Lower lobe of right lung (tissue), 2 donors: Measurements from ENCODE around the gene TACC3. TPM values are rescaled to one million over a fixed set of nuclear protein-coding genes. Genes with fewer than 3 reads are reported as not detected.

Experiments
- ATAC-seq, 2 donors: fragments of 200-7000 bp; cut with Tn5 transposase; one replicate each; pipeline ENCODE4 v1.9.1; 2020 to 2022; ENCODE audit warnings: mild to moderate bottlenecking in 2 of 2, moderate library complexity in 2 of 2
- DNase-seq: peaks from one replicate; pipeline ENCODE4 v3.0.0-alpha.2; 2020
- H3K27ac ChIP-seq: fragments of 200-600 bp; one replicate; pipeline ENCODE4 v1.8.0; 2022
- H3K27me3 ChIP-seq: fragments of 200-600 bp; one replicate; pipeline ENCODE4 v1.8.0; 2022; ENCODE audit warnings: low read depth
- H3K36me3 ChIP-seq: fragments of 200-600 bp; one replicate; pipeline ENCODE4 v1.8.0; 2022; ENCODE audit warnings: mild to moderate bottlenecking
- H3K4me1 ChIP-seq: fragments of 200-600 bp; one replicate; pipeline ENCODE4 v1.8.0; 2022
- H3K4me3 ChIP-seq: fragments of 200-600 bp; one replicate; pipeline ENCODE4 v1.8.0; 2022; ENCODE audit warnings: mild to moderate bottlenecking
- H3K9me3 ChIP-seq: fragments of 200-600 bp; one replicate; pipeline ENCODE4 v1.8.0; 2022
- intact Hi-C: fragments of 100-400 bp; cut with DNase I; formaldehyde crosslinking; loops from one replicate; pipeline ENCODE4 v1.11.0; 2022
- total RNA-seq: library from RNA; stranded (reverse); fragmentation: NEBNext Ultra II Directional; extraction: Animal tissue kit (Norgen Biotek cat#: 25700); gene quantifications from one replicate; pipeline ENCODE4 v1.2.1, GENCODE V29; 2021
- TF ChIP-seq, protein P1 (sequence below): fragments of 200-600 bp; IDR thresholded peaks from one replicate; pipeline ENCODE4 v1.8.0; 2022; ENCODE audit warnings: antibody characterized with exemption, mild to moderate bottlenecking
- donor health status: DM: no; HTN: yes; CAD: no; lungs with severe emphysema.

The TACC3 gene
- total RNA-seq, 1 donor from 2014 or later, result 19.3 TPM

DNA sequence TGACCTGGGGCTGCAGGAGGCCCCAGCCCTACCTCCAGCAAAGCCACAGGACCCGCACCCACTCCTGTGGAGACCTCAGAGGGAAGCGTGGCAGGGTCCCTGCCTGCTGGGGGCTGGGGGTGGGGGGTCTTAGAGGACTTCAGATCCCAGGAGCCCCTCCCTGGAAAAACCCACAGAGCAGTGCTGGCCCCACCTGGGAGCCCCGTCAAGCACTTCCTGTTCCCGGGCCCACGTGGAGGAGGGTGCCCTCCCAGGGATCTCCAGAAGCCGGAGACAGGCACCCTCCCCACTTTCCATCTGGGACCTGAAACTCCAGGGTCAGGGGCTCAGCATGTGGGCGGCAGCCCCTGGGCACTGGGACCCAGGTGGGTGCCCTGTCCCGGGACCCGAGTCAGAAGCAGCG lies 32.0 kb downstream of the TACC3 start:
- intact Hi-C loops, result no loop called here
- Histone ChIP-seq H3K27me3 (peaks cover 1% of the 10 kb centered on the region), H3K36me3 (no peaks in the 10 kb centered on the region), H3K9me3 (no peaks in the 10 kb centered on the region), H3K4me1 (peaks cover 26% of the 10 kb centered on the region), H3K27ac (peak overlapping the region; percentile 62), H3K4me3 (no peak overlapping the region)
- DNase-seq (no peak), ATAC-seq (no peak)
- TF ChIP-seq, protein P1, sequence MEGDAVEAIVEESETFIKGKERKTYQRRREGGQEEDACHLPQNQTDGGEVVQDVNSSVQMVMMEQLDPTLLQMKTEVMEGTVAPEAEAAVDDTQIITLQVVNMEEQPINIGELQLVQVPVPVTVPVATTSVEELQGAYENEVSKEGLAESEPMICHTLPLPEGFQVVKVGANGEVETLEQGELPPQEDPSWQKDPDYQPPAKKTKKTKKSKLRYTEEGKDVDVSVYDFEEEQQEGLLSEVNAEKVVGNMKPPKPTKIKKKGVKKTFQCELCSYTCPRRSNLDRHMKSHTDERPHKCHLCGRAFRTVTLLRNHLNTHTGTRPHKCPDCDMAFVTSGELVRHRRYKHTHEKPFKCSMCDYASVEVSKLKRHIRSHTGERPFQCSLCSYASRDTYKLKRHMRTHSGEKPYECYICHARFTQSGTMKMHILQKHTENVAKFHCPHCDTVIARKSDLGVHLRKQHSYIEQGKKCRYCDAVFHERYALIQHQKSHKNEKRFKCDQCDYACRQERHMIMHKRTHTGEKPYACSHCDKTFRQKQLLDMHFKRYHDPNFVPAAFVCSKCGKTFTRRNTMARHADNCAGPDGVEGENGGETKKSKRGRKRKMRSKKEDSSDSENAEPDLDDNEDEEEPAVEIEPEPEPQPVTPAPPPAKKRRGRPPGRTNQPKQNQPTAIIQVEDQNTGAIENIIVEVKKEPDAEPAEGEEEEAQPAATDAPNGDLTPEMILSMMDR, result no peak

DNA sequence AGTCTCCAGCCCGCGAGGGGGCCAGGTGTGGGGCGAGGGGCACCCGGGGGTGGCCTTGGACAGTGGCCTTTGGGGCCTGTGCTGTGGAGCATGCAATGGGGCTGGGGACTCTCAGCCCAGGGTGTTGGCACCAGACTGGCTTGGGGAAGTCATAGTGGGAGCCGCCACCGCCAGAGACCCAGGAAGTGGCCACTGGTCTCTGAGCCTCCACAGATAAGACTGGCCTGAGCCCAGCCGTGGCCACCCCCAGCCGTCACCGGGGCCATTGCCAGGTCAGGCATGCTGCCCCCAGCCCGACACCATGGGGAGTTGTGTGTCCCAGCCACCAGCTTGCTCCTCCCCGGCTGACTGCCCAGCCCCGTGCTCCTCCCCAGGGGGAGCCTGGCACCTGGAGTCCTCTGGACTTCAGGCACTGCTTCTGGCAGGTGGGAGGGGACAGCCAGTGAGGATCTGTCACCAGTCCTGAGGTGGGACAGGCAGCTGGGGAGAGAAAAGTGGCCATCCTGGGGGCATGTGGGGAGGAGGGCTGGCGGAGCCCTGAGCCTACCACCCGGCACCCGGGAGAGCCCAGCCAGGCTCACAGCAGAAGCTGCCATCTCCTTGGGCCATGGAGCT lies 32.5 kb downstream of the TACC3 start:
- intact Hi-C loops, result no loop called here
- Histone ChIP-seq H3K27ac (no peak overlapping the region), H3K27me3 (no peaks in the 10 kb centered on the region), H3K4me3 (no peak overlapping the region), H3K4me1 (peaks cover 21% of the 10 kb centered on the region), H3K9me3 (no peaks in the 10 kb centered on the region), H3K36me3 (no peaks in the 10 kb centered on the region)
- no peak for ATAC-seq
- TF ChIP-seq, protein P1, result no peak
- no peak for DNase-seq

DNA sequence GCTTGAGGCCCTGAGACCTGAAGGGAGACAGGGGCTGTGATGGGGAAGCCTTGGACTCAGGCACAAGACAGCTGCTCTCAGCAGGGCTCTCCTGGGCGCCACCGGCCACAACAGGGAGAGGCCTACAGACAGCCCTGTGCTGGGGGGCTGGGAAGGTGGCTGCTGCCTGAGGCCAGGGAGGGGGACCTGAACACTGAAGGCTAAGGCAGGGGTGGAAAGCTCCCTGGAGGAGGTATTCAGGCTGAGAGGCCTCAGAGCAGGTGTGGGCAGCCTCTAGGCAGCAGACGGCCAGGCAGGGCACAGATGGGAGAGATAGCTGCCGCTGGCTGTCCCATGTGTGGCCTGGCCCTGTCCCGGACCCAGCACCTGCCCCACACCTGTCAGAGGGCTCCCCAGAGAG lies 33.0 kb downstream of the TACC3 start:
- Histone ChIP-seq H3K36me3 (no peaks in the 10 kb centered on the region), H3K4me1 (peaks cover 21% of the 10 kb centered on the region), H3K27ac (no peak overlapping the region), H3K4me3 (no peak overlapping the region), H3K9me3 (no peaks in the 10 kb centered on the region), H3K27me3 (no peaks in the 10 kb centered on the region)
- ATAC-seq (no peak), DNase-seq (no peak)
- intact Hi-C loops, result no loop called here
- TF ChIP-seq, protein P1, result no peak

DNA sequence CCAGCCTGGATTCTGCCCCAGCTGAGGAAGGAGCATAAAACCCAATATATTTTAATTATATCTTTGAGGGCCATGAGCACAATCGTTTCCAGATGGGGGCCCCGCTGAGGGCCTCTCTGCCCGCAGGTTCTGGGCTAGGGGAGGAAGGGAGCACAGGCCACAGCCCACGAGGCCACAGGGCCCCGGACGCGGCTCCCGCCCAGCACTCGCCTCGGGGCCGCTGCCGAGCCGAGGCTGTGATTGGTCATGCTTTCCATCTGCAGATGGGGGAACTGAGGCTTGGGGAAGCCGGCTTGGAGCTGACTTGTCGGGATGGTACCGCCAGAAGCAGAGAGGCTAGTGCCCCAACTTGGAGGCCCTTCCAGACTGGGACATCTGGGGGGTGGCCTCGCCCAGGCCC lies 34.0 kb downstream of the TACC3 start:
- no peaks in the 10 kb centered on the region for H3K36me3 ChIP-seq
- peaks cover 27% of the 10 kb centered on the region for H3K4me1 ChIP-seq
- no peaks in the 10 kb centered on the region for H3K9me3 ChIP-seq
- TF ChIP-seq, protein P1, result no peak
- no peak overlapping the region for H3K4me3 ChIP-seq
- DNase-seq (no peak), ATAC-seq (no peak)
- no peak overlapping the region for H3K27ac ChIP-seq
- H3K27me3 ChIP-seq, result no peaks in the 10 kb centered on the region
- intact Hi-C loops, result no loop called here

DNA sequence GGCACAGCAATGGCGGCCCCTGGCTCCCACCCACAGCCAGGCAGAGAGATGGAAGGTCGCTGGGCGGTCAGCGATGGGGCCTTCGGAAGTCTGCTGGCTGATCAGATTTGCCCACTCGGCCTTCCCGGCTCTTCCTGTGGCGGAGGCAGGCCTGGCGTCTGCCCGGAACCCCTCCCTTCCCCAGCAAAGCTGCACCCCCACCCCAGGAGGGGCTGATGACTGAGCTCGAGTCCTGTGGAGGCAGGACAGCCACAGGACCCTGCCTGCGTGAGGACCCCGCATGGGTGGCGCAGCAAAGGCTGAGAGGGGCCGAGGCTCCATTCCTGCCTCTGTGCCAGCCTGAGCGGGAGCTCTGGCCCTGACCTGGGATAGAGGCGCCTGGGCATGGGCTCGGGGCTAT lies 34.8 kb downstream of the TACC3 start:
- Histone ChIP-seq H3K27me3 (no peaks in the 10 kb centered on the region), H3K4me3 (no peak overlapping the region), H3K36me3 (no peaks in the 10 kb centered on the region), H3K4me1 (peaks cover 28% of the 10 kb centered on the region), H3K9me3 (no peaks in the 10 kb centered on the region), H3K27ac (no peak overlapping the region)
- DNase-seq (no peak), ATAC-seq (no peak)
- intact Hi-C loops, result no loop called here
- TF ChIP-seq, protein P1, result no peak
